Sigmoid colon (tissue), 7 donors: ENCODE measurements around the gene PLXNB2. TPM values are rescaled to one million over a fixed set of nuclear protein-coding genes. Genes with fewer than 3 reads are reported as not detected.

Experiments
- DNase-seq: peaks from one replicate; pipeline ENCODE4 v3.0.0-alpha.2; 2019
- H3K27ac ChIP-seq, 4 donors: fragments of 200-600 bp; sonication (generic); one replicate each; pipeline ENCODE4 v1.5.1; 2016 to 2019; ENCODE audit warnings: mild to moderate bottlenecking in 1 of 4
- H3K27me3 ChIP-seq, 3 donors: fragments of 200-600 bp; sonication (generic); one replicate each; pipeline ENCODE4 v1.5.1; 2019; ENCODE audit warnings: mild to moderate bottlenecking in 1 of 3
- H3K36me3 ChIP-seq, 4 donors: fragments of 200-600 bp; sonication (generic); one replicate each; pipeline ENCODE4 v1.5.1; 2016 to 2019
- H3K4me1 ChIP-seq, 4 donors: fragments of 200-600 bp; sonication (generic); one replicate each; pipeline ENCODE4 v1.5.1; 2017 to 2019
- H3K4me3 ChIP-seq, 4 donors: fragments of 200-600 bp; sonication (generic); one replicate each; pipeline ENCODE4 v1.5.1; 2017 to 2019; ENCODE audit warnings: mild to moderate bottlenecking in 2 of 4, moderate library complexity in 1 of 4
- H3K9me3 ChIP-seq, 4 donors: fragments of 200-600 bp in 3 of 4; sonication (generic) in 3 of 4; one replicate each; pipeline versions ENCODE4 v1.5.1 to v1.6.1; 2013 to 2019
- CTCF ChIP-seq, 4 experiments: fragments of 450-650 bp in 3 of 4; fragments of 200-600 bp in 1 of 4; IDR thresholded peaks; one replicate each; pipeline ENCODE4 v1.5.1; 2016 to 2019; ENCODE audit warnings: antibody characterized with exemption in 4 of 4, mild to moderate bottlenecking in 3 of 4, moderate library complexity in 2 of 4
- EP300 ChIP-seq, 4 donors: sonication (generic); formaldehyde crosslinking; IDR thresholded peaks; one replicate each; pipeline ENCODE4 v1.6.1; 2017; ENCODE audit warnings: antibody characterized with exemption in 4 of 4
- POLR2A ChIP-seq, 2 donors: fragments of 450-650 bp; IDR thresholded peaks; one replicate each; pipeline ENCODE4 v1.6.1; 2016; ENCODE audit warnings: antibody characterized with exemption in 2 of 2, mild to moderate bottlenecking in 2 of 2, moderate library complexity in 2 of 2
- POLR2AphosphoS5 ChIP-seq, 4 donors: sonication (generic); formaldehyde crosslinking; IDR thresholded peaks; one replicate each; pipeline ENCODE4 v1.6.1; 2017; ENCODE audit warnings: antibody characterized with exemption in 4 of 4
- WGBS, 2 donors: extraction: QIAGEN DNeasy Blood & Tissue Kit; methylation state at CpG; one replicate each; pipeline ENCODE4 v1.1.7; 2013; 5-methylcytosine and 5-hydroxymethylcytosine counted together
- intact Hi-C: fragments of 100-400 bp; cut with DNase I; formaldehyde crosslinking; loops from one replicate; pipeline ENCODE4 v1.15.1; 2023
- polyA plus RNA-seq, 3 donors: library from polyadenylated mRNA; stranded (reverse); fragments of 200-250 nt; gene quantifications; one replicate each; pipeline ENCODE4 v1.2.3, GENCODE V29; 2013
- total RNA-seq, 4 donors: library from RNA; depleted of rRNA; stranded (reverse); fragments of >200 nt; gene quantifications; one replicate each; pipeline ENCODE4 v1.1.0, GENCODE V29; 2016
- donor health status: healthy with polysubstance abuse.
- donor health status: Bipolar disorder and iron deficiency.
- donor health status: healthy.

Gene PLXNB2
- total and polyA plus RNA-seq, 7 donors = 18.6 to 150 (median 67.5) TPM

GRCh38 chr22:50236731-50237409 lies 70.6 kb downstream of the PLXNB2 start:
- H3K4me3 ChIP-seq = no peak overlapping the region
- peaks cover 6 to 54% (median 16%) of the 10 kb centered on the region in 4 donors for H3K36me3 ChIP-seq
- DNase-seq = no peak
- no peak overlapping the region for H3K27ac ChIP-seq
- H3K4me1 ChIP-seq = peaks cover 0 to 16% (median 11%) of the 10 kb centered on the region in 4 donors
- TF ChIP-seq POLR2A (IDR thresholded peaks at IDR 0.05) (no peak), CTCF (IDR thresholded peaks at IDR 0.05) (no peak), POLR2AphosphoS5 (IDR thresholded peaks at IDR 0.05) (no peak), EP300 (IDR thresholded peaks at IDR 0.05) (no peak)
- intact Hi-C loops = no loop called here
- 69 to 70% methylated on average over 11 of the region's 11 CpGs for WGBS, 2 donors
- no peaks in the 10 kb centered on the region for H3K9me3 ChIP-seq
- H3K27me3 ChIP-seq = no peaks in the 10 kb centered on the region

- Histone ChIP-seq H3K36me3 (peaks cover 0 to 54% (median 15%) of the 10 kb centered on the region in 4 donors), H3K9me3 (no peaks in the 10 kb centered on the region), H3K4me1 (no peaks in the 10 kb centered on the region), H3K27me3 (no peaks in the 10 kb centered on the region), H3K4me3 (no peak overlapping the region), H3K27ac (no peak overlapping the region)
- intact Hi-C loops = no loop called here
- peak; percentile 50 for DNase-seq
- 94% methylated on average over 18 of the region's 18 CpGs for WGBS, 2 donors
- TF ChIP-seq POLR2AphosphoS5 (IDR thresholded peaks at IDR 0.05) = no peak
- no peak for TF ChIP-seq CTCF (IDR thresholded peaks at IDR 0.05)
- TF ChIP-seq EP300 (IDR thresholded peaks at IDR 0.05) = no peak
- TF ChIP-seq POLR2A (IDR thresholded peaks at IDR 0.05) = no peak
These were observed 74.2 kb downstream of the PLXNB2 start for GRCh38 chr22:50233223-50233622.

- TF ChIP-seq POLR2A (IDR thresholded peaks at IDR 0.05) (no peak), POLR2AphosphoS5 (IDR thresholded peaks at IDR 0.05) (no peak), EP300 (IDR thresholded peaks at IDR 0.05) (no peak), CTCF (IDR thresholded peaks at IDR 0.05) (no peak)
- 95 to 96% methylated on average over 20 of the region's 20 CpGs for WGBS, 2 donors
- Histone ChIP-seq H3K27me3 (no peaks in the 10 kb centered on the region), H3K4me1 (no peaks in the 10 kb centered on the region), H3K36me3 (peaks cover 4 to 54% (median 18%) of the 10 kb centered on the region in 4 donors), H3K27ac (no peak overlapping the region), H3K4me3 (no peak overlapping the region), H3K9me3 (no peaks in the 10 kb centered on the region)
- peak; percentile 53 for DNase-seq
- intact Hi-C loops = no loop called here
These were observed 74.8 kb downstream of the PLXNB2 start for GRCh38 chr22:50232481-50233151.

GRCh38 chr22:50229370-50229769 lies 78.1 kb downstream of the PLXNB2 start:
- Histone ChIP-seq H3K36me3 (peaks cover 18 to 72% (median 41%) of the 10 kb centered on the region in 4 donors), H3K4me3 (no peak overlapping the region), H3K9me3 (no peaks in the 10 kb centered on the region), H3K27ac (no peak overlapping the region), H3K27me3 (no peaks in the 10 kb centered on the region), H3K4me1 (no peaks in the 10 kb centered on the region)
- peak; percentile 44 for DNase-seq
- intact Hi-C loops = no loop called here
- no peak for TF ChIP-seq EP300 (IDR thresholded peaks at IDR 0.05)
- no peak for TF ChIP-seq POLR2A (IDR thresholded peaks at IDR 0.05)
- TF ChIP-seq CTCF (IDR thresholded peaks at IDR 0.05) = no peak
- no peak for TF ChIP-seq POLR2AphosphoS5 (IDR thresholded peaks at IDR 0.05)
- 96% methylated on average over 16 of the region's 16 CpGs for WGBS, 2 donors
